NT2/D1 (cell line): ENCODE measurements around the gene ABHD12.

Experiments
- SUZ12 ChIP-seq: IDR thresholded peaks from 2 replicates; pipeline ENCODE4 v1.6.1; 2011; ENCODE audit not compliant: insufficient read length, insufficient read depth; ENCODE audit errors: extremely low read depth
- ZNF274 ChIP-seq: IDR thresholded peaks from 2 replicates; pipeline ENCODE4 v1.6.1; 2011; ENCODE audit warnings: mild to moderate bottlenecking, low read depth, low read length

GRCh38 chr20:25368526-25368925, 22.1 kb downstream of the ABHD12 start:
- TF ChIP-seq ZNF274: no peak
- no peak for TF ChIP-seq SUZ12
